GM10266 (cell line): ENCODE measurements around the gene KRTAP10-1.
"Not testable (repeated sequence)": the region's sequence is repeated elsewhere in the genome, so short reads cannot be mapped to it uniquely, and the experiment has no call there.

Experiments used
- DNase-seq: peaks from one replicate; pipeline ENCODE4 v3.0.0; 2012; ENCODE audit errors: extremely low spot score
- TF ChIP-seq, protein P1 (sequence below): IDR thresholded peaks from 2 replicates; pipeline ENCODE4 v1.5.1; 2012; ENCODE audit warnings: mild to moderate bottlenecking, low read depth; ENCODE audit not compliant: control insufficient read depth, insufficient read depth; ENCODE audit errors: missing control alignments

The KRTAP10-1 gene

DNA sequence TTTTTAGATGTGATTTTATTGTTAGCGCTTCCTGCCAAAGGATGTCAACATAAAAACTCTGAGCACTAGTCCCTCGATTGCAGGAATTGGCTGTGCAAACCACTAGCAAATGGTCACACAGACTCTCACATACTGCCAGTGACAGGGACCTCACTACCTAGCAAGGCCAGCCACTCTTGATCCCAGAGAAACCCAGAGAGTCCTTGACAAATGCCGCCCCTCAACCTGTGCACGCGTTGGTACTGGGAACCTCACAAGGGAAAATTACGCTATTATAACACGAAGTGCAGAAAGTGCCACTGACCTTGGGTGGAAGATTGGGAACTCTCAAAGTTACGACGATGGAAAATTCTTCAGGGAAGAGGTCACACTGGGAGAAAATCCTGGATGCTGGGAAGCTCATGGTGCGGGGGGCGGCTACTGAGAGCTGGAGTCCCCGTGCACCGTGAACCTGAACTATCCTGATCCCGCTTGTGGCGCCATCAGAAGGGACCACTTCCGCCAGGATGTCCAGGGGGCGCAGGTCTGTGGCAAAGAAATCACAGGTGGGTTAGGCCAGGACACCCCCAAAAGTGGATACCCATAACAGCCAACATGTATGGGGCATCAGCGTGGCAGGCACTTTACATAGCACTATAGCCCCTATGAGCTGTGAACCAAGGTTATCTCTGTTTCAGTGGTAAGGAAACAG, 27.6 kb upstream of the KRTAP10-1 start:
- DNase-seq = no peak
- TF ChIP-seq, protein P1, sequence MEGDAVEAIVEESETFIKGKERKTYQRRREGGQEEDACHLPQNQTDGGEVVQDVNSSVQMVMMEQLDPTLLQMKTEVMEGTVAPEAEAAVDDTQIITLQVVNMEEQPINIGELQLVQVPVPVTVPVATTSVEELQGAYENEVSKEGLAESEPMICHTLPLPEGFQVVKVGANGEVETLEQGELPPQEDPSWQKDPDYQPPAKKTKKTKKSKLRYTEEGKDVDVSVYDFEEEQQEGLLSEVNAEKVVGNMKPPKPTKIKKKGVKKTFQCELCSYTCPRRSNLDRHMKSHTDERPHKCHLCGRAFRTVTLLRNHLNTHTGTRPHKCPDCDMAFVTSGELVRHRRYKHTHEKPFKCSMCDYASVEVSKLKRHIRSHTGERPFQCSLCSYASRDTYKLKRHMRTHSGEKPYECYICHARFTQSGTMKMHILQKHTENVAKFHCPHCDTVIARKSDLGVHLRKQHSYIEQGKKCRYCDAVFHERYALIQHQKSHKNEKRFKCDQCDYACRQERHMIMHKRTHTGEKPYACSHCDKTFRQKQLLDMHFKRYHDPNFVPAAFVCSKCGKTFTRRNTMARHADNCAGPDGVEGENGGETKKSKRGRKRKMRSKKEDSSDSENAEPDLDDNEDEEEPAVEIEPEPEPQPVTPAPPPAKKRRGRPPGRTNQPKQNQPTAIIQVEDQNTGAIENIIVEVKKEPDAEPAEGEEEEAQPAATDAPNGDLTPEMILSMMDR = no peak

DNA sequence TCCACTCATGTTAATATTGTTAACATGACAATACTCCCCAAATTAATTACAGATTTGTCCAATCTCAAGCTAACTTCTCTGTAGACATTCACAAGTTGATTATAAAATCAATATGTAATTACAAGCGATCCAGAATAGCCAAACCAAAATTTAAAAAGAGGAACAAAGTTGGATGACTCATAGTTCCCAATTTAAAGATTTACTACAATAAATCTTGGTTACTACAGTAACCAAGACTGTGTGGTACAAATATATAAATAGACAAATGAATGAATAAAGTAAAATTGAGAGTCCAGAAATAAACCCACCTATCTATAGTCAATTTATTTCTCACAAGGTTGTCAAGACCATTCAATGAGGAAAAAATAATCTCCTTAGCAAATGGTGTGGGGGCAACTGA, 26.4 kb upstream of the KRTAP10-1 start:
- DNase-seq = no peak
- TF ChIP-seq, protein P1 = no peak

DNA sequence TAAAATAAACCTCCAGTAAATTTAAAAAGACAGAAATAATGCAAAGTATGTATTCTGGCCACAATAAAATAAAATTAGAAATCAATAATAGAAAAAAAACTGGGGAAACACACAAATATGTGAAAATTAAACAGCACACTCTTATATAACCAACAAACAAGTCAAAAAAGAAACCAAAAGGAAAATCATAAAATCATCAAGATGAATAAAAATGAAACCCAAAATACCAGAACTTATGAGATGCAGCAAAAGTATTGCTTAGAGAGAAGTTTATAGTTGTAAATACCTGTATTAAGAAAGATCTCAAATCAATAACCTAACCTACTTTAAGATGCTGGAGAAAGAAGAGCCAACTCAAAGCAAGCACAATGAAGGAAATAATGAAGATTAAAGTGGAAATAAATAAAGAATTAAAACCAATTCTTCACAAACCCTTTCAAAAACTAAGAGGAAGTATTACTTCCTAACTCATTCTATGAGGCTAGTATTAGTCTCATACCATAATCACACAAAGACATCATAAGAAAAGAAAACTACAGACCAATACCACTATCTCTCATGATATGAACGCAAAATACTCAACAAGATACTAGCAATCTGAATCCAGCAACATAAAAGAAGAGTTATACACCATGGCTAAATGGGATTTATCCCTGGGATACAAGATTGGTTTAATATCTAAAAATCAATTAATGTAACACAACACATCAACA, 25.0 kb upstream of the KRTAP10-1 start:
- TF ChIP-seq, protein P1 = no peak
- no peak for DNase-seq

DNA sequence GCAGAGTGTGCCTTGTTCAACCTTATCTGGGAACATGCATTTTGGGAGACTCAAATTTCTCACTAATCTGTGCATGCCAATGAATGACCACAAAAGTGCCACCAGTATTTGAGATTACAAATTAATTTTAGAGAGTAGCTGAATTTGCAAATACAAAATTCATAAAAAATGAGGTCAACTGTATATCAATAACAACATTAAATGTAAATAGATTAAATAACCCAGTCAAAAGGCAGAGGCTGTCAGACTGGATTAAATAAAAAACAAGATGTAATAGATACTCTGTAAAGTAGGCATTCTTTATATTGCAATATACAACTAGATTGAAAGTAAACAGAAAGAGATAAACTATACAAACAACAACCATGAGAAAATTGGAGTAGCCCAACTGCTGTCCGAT, 24.1 kb upstream of the KRTAP10-1 start:
- no peak for DNase-seq
- TF ChIP-seq, protein P1 = no peak

DNA sequence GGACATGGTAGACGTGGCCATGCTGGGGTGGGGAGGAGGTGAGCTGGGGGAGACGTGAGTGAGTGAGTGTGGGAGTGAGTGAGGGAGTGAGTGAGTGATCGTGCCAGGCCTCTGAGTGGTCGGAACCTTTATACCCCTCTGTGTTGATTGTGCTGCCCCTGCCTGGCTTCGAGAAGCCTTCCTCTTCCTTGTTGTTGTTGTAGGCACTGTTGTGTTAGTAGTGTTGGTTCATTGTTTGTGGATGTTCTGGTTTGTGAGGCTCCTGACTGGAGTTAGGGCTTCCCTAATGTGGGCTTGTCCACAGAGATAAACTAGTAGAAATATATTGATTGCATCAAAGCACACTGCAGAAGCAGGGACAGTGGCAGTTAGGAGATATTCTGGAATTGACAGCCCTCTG, 18.7 kb upstream of the KRTAP10-1 start, which contains the start of gene KRTAP10-3:
Gene KRTAP10-3, minus strand, starts transcription at position 101 of the 400 bp plus-strand sequence. Its CDS starts 80 bp downstream, at position 21.
- TF ChIP-seq, protein P1 = no peak
- no peak for DNase-seq

DNA sequence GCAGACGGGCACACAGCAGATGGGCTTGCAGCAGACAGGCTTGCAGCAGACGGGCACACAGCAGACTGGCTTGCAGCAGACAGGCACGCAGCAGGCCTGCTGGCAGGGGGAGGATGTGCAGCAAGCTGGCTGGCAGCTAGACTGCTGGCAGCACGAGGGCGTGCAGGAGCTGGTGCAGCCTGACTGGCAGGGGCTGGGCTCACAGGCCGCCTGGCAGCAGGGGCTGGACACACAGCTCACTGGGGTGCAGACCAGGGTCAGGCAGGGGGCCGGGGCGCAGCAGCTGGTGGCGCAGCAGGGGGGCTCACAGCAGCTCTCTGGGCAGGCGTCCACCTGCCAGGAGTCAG, 18.3 kb upstream of the KRTAP10-1 start:
- DNase-seq = not testable (repeated sequence)

DNA sequence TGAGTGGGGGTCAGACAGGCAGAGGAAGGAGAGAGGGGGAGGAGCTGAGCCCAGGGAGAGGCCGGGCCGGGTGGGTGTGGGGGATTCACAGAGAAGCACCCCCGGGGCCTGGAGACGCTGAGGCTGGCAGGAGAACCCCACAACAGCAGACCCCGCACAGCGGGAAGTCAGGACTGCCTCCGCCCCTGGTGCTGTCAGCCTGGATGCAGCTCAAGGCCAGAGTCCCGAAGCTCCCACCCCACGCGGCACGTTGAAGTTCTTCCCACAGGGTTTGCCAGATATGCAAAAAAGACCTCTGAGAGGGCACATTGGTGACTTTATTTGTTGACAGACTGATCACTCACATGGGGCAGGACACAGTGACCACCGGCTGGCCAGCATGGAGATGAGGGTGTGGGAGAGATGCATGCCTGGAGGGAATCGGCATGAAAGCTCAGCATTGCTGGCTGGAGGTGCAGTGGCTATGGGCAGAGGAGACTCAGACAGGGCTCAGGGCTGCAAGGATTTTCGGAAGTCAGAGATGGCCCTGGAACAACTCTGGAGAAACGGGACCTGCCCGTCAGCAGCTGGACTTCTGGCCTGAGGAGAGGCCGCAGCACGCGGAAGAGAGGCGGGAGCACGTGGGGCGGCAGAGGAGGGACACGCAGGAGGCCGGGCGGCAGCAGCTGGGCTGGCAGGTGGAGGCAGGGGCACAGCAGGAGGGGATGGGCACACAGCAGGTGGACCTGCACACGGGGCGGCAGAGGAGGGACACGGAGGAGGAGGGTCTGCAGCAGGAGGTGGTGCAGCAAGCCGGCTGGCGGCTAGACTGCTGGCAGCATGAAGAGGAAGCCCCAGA, 17.7 kb upstream of the KRTAP10-1 start:
- TF ChIP-seq, protein P1 = no peak
- no peak for DNase-seq
